ENCODE results near the gene PURB. TPM values are rescaled to one million over a fixed set of nuclear protein-coding genes. Genes with fewer than 3 reads are reported as not detected.

PURB gene
- total RNA-seq, 4 donors from 2014 or later, result 20.7 to 33.1 (median 22.1) TPM

DNA sequence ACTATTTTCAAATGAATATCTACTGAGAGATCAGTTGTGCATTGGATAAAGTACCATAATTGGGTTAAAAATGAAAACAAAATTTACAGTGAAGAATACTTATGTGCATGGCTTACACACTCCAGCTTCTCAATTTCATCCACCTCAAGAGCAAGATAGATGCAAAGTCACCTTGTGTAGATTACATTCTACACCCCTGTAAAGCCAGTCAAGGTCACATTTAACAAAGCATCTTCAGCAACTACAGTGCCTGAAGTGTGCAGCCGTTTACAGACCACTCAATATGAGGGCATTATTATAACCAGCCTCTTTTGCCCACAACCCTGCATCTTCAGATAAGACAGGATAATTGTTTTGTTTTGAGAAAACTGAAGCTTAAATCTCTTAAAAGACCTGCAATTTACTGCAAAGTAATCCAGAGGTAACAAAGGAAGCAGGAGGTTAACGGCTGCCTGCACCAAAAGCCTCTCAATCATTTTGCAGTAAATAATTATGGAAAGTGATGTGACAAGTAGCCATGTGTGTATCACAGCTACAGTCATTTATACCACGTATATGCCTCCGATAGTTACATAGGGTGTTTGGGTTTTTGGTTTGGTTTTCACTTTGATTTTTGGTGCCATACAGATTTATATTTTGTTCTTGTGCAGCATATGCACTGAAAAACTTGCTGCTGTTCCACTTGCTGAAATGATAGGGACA, 4.9 kb downstream of the PURB start:
- no peak for TF ChIP-seq CTCF (IDR thresholded peaks at IDR 0.05; ENCODE audit: low read depth)

DNA sequence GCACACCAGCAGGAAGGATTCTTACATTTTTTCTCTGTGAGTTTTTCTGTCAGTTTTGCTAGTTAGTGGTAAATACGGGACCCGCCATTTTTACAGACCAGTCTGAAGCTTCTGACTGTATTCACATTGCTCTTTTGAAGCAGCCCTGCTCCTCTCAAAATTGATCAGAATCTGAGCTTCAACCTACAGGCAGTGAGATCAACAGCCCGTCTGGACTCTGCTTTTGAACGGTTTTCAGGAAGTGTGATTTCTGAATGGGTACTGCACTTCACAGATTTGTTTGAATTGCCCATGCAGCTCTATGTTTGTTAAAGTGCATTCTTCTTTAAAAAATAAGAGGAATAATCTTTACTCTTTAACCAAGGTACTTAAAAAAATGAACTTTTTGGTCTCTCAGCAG, 8.9 kb downstream of the PURB start:
- TF ChIP-seq CTCF (IDR thresholded peaks at IDR 0.05; ENCODE audit: low read depth), result no peak

- no peak for TF ChIP-seq CTCF (IDR thresholded peaks at IDR 0.05; ENCODE audit: low read depth)
Measured at GRCh38 chr7:44875241-44875640, 10.1 kb downstream of the PURB start.

DNA sequence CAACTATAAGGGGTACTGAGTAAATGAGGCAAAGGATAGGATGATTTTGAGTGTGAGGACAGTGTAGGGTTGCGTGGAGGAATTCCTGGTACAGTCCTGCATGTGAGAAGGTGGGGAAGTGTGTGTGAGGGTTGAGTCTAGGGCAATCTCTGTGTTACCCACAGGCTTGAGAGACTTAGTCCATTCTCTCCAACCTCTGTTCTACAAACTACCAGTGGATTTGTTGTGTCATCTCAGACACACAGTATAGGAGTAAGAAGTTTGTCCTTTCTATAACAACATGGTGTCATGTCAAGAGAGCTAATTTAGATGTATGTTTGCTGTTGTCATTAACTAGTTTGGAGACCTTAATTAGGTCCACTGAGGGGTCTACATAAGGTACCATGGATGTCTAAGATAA, 12.5 kb downstream of the PURB start:
- no peak for TF ChIP-seq CTCF (IDR thresholded peaks at IDR 0.05; ENCODE audit: low read depth)

- no peak for TF ChIP-seq CTCF (IDR thresholded peaks at IDR 0.05; ENCODE audit: low read depth)
Measured at GRCh38 chr7:44867073-44867995, 18.0 kb downstream of the PURB start.

GRCh38 chr7:44858161-44858560, 27.2 kb downstream of the PURB start:
- no peak for TF ChIP-seq CTCF (IDR thresholded peaks at IDR 0.05; ENCODE audit: low read depth)

DNA sequence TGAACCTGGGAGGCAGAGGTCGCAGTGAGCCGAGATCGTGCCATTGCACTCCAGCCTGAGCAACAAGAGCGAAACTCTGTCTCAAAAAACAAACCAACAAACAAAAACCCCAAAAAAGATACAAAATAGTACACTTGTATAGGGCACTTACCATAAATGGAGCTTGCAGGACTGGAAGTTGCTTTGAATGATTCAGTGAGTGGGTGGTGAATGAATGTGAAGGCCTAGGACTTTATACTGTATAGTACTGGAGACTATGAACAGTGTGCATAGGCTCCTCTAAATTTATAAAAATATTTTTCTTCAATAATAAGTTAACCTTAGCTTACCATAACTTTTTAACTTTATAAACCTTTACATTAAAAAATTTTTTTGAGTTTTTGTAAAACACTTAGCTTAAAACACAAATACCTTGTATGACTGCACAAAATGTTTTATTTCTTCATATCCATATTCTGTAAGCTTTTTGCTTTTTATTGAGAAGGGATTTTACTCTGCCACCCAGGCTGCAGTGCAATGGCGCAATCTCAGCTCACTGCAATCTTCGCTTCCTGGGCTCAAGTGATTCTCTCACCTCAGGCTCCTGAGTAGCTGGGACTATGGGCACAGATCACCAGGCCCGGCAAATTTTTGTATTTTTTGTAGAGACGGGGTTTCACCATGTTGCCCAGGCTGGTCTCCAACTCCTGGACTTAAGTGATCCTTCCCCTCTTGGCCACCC, 30.5 kb downstream of the PURB start:
- no peak for TF ChIP-seq CTCF (IDR thresholded peaks at IDR 0.05; ENCODE audit: low read depth)

All from subcutaneous adipose tissue (tissue), 4 donors.